ENCODE data around the gene ANAPC16.
"Not testable (repeated sequence)": the region's sequence is repeated elsewhere in the genome, so short reads cannot be mapped to it uniquely, and the experiment has no call there.

ANAPC16 gene

GRCh38 chr10:72218325-72218724, 2.5 kb downstream of the ANAPC16 start:
- DNase-seq: no peak

GRCh38 chr10:72218726-72219125, 2.9 kb downstream of the ANAPC16 start:
- DNase-seq: no peak

- DNase-seq: no peak
These were observed 3.5 kb downstream of the ANAPC16 start for GRCh38 chr10:72219235-72219814.

- DNase-seq: no peak
These were observed 4.8 kb downstream of the ANAPC16 start for GRCh38 chr10:72220637-72221036.

GRCh38 chr10:72221278-72221677, 5.5 kb downstream of the ANAPC16 start:
- DNase-seq: no peak

- peak; percentile 16 for DNase-seq
These were observed 7.9 kb downstream of the ANAPC16 start for GRCh38 chr10:72223743-72224101.

- not testable (repeated sequence) for DNase-seq
These were observed 8.4 kb downstream of the ANAPC16 start for GRCh38 chr10:72224191-72224590.

GRCh38 chr10:72226418-72227027, 10.7 kb downstream of the ANAPC16 start:
- DNase-seq: no peak

- DNase-seq: no peak
These were observed 12.0 kb downstream of the ANAPC16 start for GRCh38 chr10:72227826-72228225.

GRCh38 chr10:72228318-72228751, 12.5 kb downstream of the ANAPC16 start:
- peak; percentile 42 for DNase-seq

GRCh38 chr10:72229261-72230251, 13.7 kb downstream of the ANAPC16 start:
- DNase-seq: no peak

GRCh38 chr10:72233621-72234020, 17.8 kb downstream of the ANAPC16 start:
- DNase-seq: no peak

- peak; percentile 39 for DNase-seq
These were observed 18.8 kb downstream of the ANAPC16 start for GRCh38 chr10:72234560-72235095.

- no peak for DNase-seq
These were observed 19.9 kb downstream of the ANAPC16 start for GRCh38 chr10:72235544-72236279.

GRCh38 chr10:72238392-72239175, 22.8 kb downstream of the ANAPC16 start:
- DNase-seq: no peak

GRCh38 chr10:72239409-72239808, 23.6 kb downstream of the ANAPC16 start:
- DNase-seq: no peak

- no peak for DNase-seq
These were observed 24.6 kb downstream of the ANAPC16 start for GRCh38 chr10:72240371-72240770.

GRCh38 chr10:72241691-72242252, 26.0 kb downstream of the ANAPC16 start:
- DNase-seq: no peak

- no peak for DNase-seq
These were observed 26.9 kb downstream of the ANAPC16 start for GRCh38 chr10:72242675-72243074.

- peak; percentile 64 for DNase-seq
These were observed 28.1 kb downstream of the ANAPC16 start for GRCh38 chr10:72243822-72244437.

GRCh38 chr10:72244573-72245038, 28.8 kb downstream of the ANAPC16 start:
- DNase-seq: peak; percentile 52
